Breast epithelium (tissue), 3 donors: ENCODE data around the gene F3.

ENCODE experiments used
- CTCF ChIP-seq, 3 donors: fragments of 450-650 bp; IDR thresholded peaks; one replicate each; pipeline ENCODE4 v1.5.1; 2016 to 2017; ENCODE audit warnings: antibody characterized with exemption in 3 of 3, mild to moderate bottlenecking in 3 of 3, moderate library complexity in 3 of 3
- POLR2AphosphoS5 ChIP-seq, 3 donors: sonication (generic); formaldehyde crosslinking; IDR thresholded peaks; one replicate each; pipeline ENCODE4 v1.6.1; 2017; ENCODE audit warnings: antibody characterized with exemption in 3 of 3

GRCh38 chr1:94582565-94582964 lies 41.0 kb upstream of the F3 start:
- TF ChIP-seq POLR2AphosphoS5 (IDR thresholded peaks at IDR 0.05) (no peak), CTCF (IDR thresholded peaks at IDR 0.05) (no peak)
